SK-N-SH (cell line): Measurements from ENCODE around the gene NOTCH2. TPM values are rescaled to one million over a fixed set of nuclear protein-coding genes. Genes with fewer than 3 reads are reported as not detected.

ENCODE experiments used
- CTCF ChIA-PET: fragments of 300-600, 350-600 bp; formaldehyde crosslinking; extraction: SDS; loops from one replicate; lab custom pipeline; 2021; lab: Yijun Ruan, JAX
- POLR2A ChIA-PET: fragments of 350-600 bp; sonication (Branson Sonifier 250); formaldehyde crosslinking; extraction: SDS; loops from one replicate; lab custom pipeline; 2020; ENCODE audit warnings: antibody characterized with exemption, inconsistent platforms; lab: Yijun Ruan, JAX
- DNase-seq: peaks from one replicate; pipeline ENCODE4 v3.0.0; 2012
- H2AFZ ChIP-seq: fragments of 200-600 bp; sonication (generic); 2 replicates; pipeline ENCODE4 v1.8.1; 2016; ENCODE audit warnings: antibody characterized with exemption, mild to moderate bottlenecking, low read depth
- H3F3A ChIP-seq: fragments of 200-600 bp; sonication (generic); replicated peaks from 2 replicates; pipeline ENCODE3; 2016; ENCODE audit warnings: antibody characterized with exemption, mild to moderate bottlenecking; ENCODE audit not compliant: insufficient read depth
- H3K27ac ChIP-seq, 2 experiments: fragments of 200-500 bp in 1 of 2; fragments of 200-600 bp in 1 of 2; sonication (Bioruptor generic) in 1 of 2; sonication (generic), shearing (Covaris generic) in 1 of 2; 2 replicates each; pipeline versions ENCODE4 v1.5.1 to v1.6.1; 2014 to 2016; ENCODE audit warnings: low read depth in 2 of 2, inconsistent platforms in 1 of 2, low read length in 1 of 2, mild to moderate bottlenecking in 1 of 2, mixed read lengths in 1 of 2
- H3K27me3 ChIP-seq: fragments of 200-600 bp; sonication (generic), shearing (Covaris generic); 2 replicates; pipeline ENCODE4 v1.6.1; 2016; ENCODE audit warnings: mixed run types; ENCODE audit not compliant: insufficient read depth
- H3K36me3 ChIP-seq, 2 experiments: fragments of 200-500 bp in 1 of 2; fragments of 200-600 bp in 1 of 2; sonication (Bioruptor generic) in 1 of 2; sonication (generic) in 1 of 2; replicated peaks in 1 of 2; 2 replicates each; pipeline versions ENCODE3 to v1.5.1; 2014 to 2016; ENCODE audit warnings: low read length in 1 of 2, mild to moderate bottlenecking in 1 of 2; ENCODE audit not compliant: insufficient read depth in 2 of 2, control insufficient read depth in 1 of 2
- H3K4me1 ChIP-seq, 2 experiments: fragments of 200-500 bp in 1 of 2; fragments of 200-600 bp in 1 of 2; sonication (Bioruptor generic) in 1 of 2; sonication (generic), shearing (Covaris generic) in 1 of 2; 2 replicates each; pipeline versions ENCODE4 v1.5.1 to v1.6.1; 2014 to 2016; ENCODE audit warnings: low read depth in 1 of 2, low read length in 1 of 2, mixed run types in 1 of 2; ENCODE audit not compliant: insufficient read depth in 2 of 2, control insufficient read depth in 1 of 2
- H3K4me2 ChIP-seq: fragments of 200-600 bp; sonication (generic), shearing (Covaris generic); 2 replicates; pipeline ENCODE4 v1.6.1; 2017; ENCODE audit warnings: mixed run types
- H3K4me3 ChIP-seq, 2 experiments: fragments of 200-500 bp in 1 of 2; fragments of 200-600 bp in 1 of 2; sonication (Bioruptor generic) in 1 of 2; sonication (generic), shearing (Covaris generic) in 1 of 2; 2 replicates each; pipeline versions ENCODE4 v1.5.1 to v1.8.1; 2014 to 2016; ENCODE audit warnings: low read depth in 2 of 2, inconsistent platforms in 1 of 2, low read length in 1 of 2, mild to moderate bottlenecking in 1 of 2, mixed read lengths in 1 of 2, moderate library complexity in 1 of 2
- H3K79me2 ChIP-seq: fragments of 200-600 bp; sonication (generic); 2 replicates; pipeline ENCODE4 v1.8.1; 2017; ENCODE audit warnings: mild to moderate bottlenecking; ENCODE audit not compliant: insufficient read depth
- H3K9ac ChIP-seq: fragments of 200-600 bp; sonication (generic); 2 replicates; pipeline ENCODE4 v1.6.1; 2017; ENCODE audit warnings: mixed run types
- H3K9me2 ChIP-seq: fragments of 200-600 bp; sonication (generic); 2 replicates; pipeline ENCODE4 v1.6.1; 2017; ENCODE audit warnings: mixed run types
- H3K9me3 ChIP-seq: fragments of 200-600 bp; sonication (generic); 2 replicates; pipeline ENCODE4 v1.6.1; 2017; ENCODE audit warnings: mixed run types, mild to moderate bottlenecking, moderate library complexity
- H4K20me1 ChIP-seq: fragments of 200-600 bp; sonication (generic); 2 replicates; pipeline ENCODE4 v1.6.1; 2017; ENCODE audit warnings: mild to moderate bottlenecking, mixed run types; ENCODE audit not compliant: insufficient read depth
- EZH2phosphoT487 ChIP-seq: fragments of 200-600 bp; sonication (generic); IDR thresholded peaks from 2 replicates; pipeline ENCODE4 v1.6.1; 2017; ENCODE audit warnings: low read depth, mixed run types, mild to moderate bottlenecking, antibody characterized with exemption, moderate library complexity, borderline replicate concordance
- RCOR1 ChIP-seq: fragments of 150-350 bp; IDR thresholded peaks from 2 replicates; pipeline ENCODE4 v1.6.1; 2017; ENCODE audit warnings: antibody characterized with exemption, low read length
- RXRA ChIP-seq: IDR thresholded peaks from 2 replicates; pipeline ENCODE4 v1.4.0; 2012; ENCODE audit warnings: low read depth, mild to moderate bottlenecking, borderline replicate concordance
- SIN3A ChIP-seq: IDR thresholded peaks from 2 replicates; pipeline ENCODE4 v1.6.1; 2012; ENCODE audit warnings: low read depth, mild to moderate bottlenecking, low read length, moderate library complexity, borderline replicate concordance
- SMC3 ChIP-seq: IDR thresholded peaks from 2 replicates; pipeline ENCODE4 v1.6.1; 2012; ENCODE audit warnings: low read depth, low read length, improper control_type of control experiment
- WGBS: methylation state at CpG from one replicate; pipeline ENCODE4 v1.1.6; 2017; ENCODE audit warnings: low lambda C conversion rate; 5-methylcytosine and 5-hydroxymethylcytosine counted together
- polyA plus RNA-seq, 3 experiments: library from polyadenylated mRNA; depleted of rRNA; stranded (reverse); fragments of >200 nt; gene quantifications; 2 replicates each; pipeline ENCODE4 v1.2.3, GENCODE V29; 2012
- TF ChIP-seq, protein P1 (sequence below): fragments of 150-350 bp; IDR thresholded peaks from 2 replicates; pipeline ENCODE4 v1.6.1; 2017; ENCODE audit warnings: antibody characterized with exemption, low read length, low read depth, borderline replicate concordance
- TF ChIP-seq, protein P2 (sequence below): IDR thresholded peaks from 2 replicates; pipeline ENCODE4; 2012
- TF ChIP-seq, protein P3 (sequence below): IDR thresholded peaks from 2 replicates; pipeline ENCODE4 v1.4.0; 2012; ENCODE audit warnings: low read depth, borderline replicate concordance

The NOTCH2 gene
- polyA plus RNA-seq, 1 of the 3 experiments (the other 2 are of a cell fraction) = 23.0 TPM

DNA sequence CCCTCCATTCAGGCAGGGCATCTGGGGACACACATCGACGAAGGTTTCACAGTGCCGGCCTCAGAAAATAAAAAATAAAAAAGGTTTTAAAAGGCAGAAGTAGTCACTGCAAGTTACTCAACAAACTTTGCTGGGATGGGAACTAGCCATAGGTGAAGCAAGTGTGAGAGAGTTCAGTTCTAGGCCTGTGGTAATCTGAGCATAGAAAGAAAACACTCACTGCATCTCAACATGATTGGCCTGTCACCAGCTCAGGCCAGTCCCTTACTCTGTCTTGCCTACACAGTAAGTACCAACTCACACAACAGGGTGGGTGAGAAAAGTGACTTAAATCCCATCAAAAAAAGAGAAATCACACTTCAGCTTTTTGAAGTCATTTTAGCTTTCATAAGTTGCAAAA, 142.9 kb downstream of the NOTCH2 start:
- Histone ChIP-seq H3K27me3 (no peaks in the 10 kb centered on the region), H3F3A (no peaks in the 10 kb centered on the region), H3K9ac (no peak overlapping the region), H3K4me1 (no peaks in the 10 kb centered on the region), H3K4me3 (no peak overlapping the region), H3K36me3 (peaks cover 81 to 83% of the 10 kb centered on the region in 2 experiments), H2AFZ (no peak overlapping the region), H3K4me2 (no peak overlapping the region), H3K27ac (no peak overlapping the region), H4K20me1 (no peaks in the 10 kb centered on the region), H3K9me2 (no peaks in the 10 kb centered on the region), H3K79me2 (no peaks in the 10 kb centered on the region; the same call in 1 of the 2 replicates), H3K9me3 (no peaks in the 10 kb centered on the region)
- WGBS = 90% methylated on average over 3 of the region's 3 CpGs
- DNase-seq = no peak
- POLR2A ChIA-PET = no interaction called here
- CTCF ChIA-PET = interaction anchor here (1.1 to 5.2 kb wide), 2 partner anchors 22 to 41 kb away, joined by 3 to 29 read pairs; no protein-coding TSS in a partner anchor
- no peak for TF ChIP-seq RCOR1
- no peak for TF ChIP-seq RXRA
- TF ChIP-seq EZH2phosphoT487 = no peak

DNA sequence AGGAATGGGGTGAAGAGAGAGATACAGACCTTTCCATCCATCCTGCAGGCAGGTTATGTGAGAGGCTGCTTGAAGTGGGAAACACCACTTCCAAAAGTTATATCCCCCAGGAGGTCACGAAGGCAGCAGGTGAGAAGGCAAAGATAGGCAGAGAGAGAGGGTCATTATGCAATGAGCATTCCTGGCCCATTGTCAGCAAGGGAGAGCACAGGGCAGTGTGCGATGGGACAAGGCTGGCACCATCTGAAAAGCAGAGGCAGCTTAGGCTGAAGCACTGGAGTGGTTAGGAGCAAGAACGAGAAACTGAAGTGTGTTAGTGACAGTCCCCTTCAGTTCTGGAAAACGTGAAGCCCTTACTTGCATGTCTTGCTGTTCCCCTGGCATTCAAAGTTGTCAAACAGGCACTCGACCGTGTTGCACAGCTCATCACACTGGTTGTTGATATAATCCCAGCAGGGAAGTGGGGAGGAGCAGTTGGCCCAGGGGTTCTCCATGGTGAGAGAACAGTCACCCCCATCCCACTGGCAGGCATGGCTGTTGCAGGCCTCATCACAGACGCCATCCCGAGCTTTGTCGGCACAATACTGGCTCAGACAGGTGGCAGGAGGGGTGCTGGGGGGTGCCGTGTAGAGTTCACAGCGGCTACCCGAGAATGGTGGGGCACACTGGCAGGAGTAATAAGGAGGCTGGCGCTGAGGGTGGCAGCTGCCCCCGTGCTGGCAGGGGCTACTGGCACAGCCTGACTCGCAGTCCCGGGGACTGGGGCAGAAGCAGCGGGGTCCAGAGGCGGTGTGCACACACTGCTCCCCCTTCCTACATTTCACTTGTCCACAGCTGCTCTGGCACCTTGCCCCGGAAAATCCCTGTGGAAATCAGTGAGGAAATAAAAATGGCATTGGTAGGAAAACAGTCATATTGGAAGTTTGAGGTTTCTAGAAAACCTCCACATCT, 144.2 kb downstream of the NOTCH2 start:
- DNase-seq = no peak
- WGBS = 92% methylated on average over 17 of the region's 19 CpGs
- POLR2A ChIA-PET = no interaction called here
- Histone ChIP-seq H4K20me1 (no peaks in the 10 kb centered on the region), H3K27me3 (no peaks in the 10 kb centered on the region), H3K9ac (no peak overlapping the region), H3K36me3 (peaks cover 88 to 92% of the 10 kb centered on the region in 2 experiments), H3K9me2 (no peaks in the 10 kb centered on the region), H2AFZ (no peak overlapping the region), H3K27ac (no peak overlapping the region), H3F3A (no peaks in the 10 kb centered on the region), H3K4me3 (no peak overlapping the region), H3K79me2 (no peaks in the 10 kb centered on the region), H3K9me3 (no peaks in the 10 kb centered on the region), H3K4me1 (no peaks in the 10 kb centered on the region), H3K4me2 (no peak overlapping the region)
- CTCF ChIA-PET = interaction anchor here (0.8 to 5.2 kb wide), 3 partner anchors 18 to 28 kb away, joined by 3 to 29 read pairs (median 4); no protein-coding TSS in a partner anchor
- TF ChIP-seq SIN3A = no peak

DNA sequence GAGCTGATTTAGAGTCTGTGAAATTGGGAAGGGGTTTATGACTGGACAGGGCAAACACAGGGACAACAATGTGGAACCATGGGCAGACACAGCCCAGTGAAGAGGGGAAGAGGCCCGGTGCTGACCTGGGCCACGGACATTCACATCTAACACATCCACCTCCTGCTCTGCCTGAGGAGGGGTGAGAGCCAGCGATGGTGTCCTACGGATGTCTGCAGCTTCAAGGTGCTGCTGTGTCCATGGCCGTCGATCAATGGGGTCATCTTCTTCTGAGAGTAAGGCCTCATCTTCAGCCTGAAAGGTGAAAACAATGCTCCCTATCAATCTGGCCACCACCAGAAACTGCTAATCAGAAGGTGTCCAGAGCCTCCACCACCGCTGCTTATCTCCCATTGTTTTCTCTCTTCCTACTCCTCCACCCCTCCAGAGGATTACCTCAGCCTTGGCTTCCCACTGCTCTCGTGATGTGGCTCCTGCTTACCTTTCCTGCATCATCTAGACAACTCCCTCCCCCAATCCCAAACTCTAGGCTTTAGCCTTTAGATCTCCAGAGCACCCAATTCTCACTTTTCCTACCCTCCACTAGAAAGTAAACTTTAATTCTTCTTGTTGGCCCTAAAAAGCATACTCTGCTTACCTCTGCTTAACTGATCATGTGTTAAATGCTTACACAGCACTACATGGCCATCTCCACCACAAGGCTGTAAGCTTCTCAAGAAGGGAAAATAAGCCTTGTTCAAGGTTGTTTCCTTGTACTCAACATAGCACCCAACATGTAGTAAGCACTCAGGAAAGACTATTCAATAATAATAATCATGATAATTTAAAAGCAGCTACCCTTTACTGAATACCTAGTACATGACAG, 149.1 kb downstream of the NOTCH2 start:
- H3K9me2 ChIP-seq = no peaks in the 10 kb centered on the region
- no peaks in the 10 kb centered on the region for H3K79me2 ChIP-seq
- TF ChIP-seq, protein P1, sequence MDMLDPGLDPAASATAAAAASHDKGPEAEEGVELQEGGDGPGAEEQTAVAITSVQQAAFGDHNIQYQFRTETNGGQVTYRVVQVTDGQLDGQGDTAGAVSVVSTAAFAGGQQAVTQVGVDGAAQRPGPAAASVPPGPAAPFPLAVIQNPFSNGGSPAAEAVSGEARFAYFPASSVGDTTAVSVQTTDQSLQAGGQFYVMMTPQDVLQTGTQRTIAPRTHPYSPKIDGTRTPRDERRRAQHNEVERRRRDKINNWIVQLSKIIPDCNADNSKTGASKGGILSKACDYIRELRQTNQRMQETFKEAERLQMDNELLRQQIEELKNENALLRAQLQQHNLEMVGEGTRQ = no peak
- TF ChIP-seq SMC3 = no peak
- TF ChIP-seq, protein P2, sequence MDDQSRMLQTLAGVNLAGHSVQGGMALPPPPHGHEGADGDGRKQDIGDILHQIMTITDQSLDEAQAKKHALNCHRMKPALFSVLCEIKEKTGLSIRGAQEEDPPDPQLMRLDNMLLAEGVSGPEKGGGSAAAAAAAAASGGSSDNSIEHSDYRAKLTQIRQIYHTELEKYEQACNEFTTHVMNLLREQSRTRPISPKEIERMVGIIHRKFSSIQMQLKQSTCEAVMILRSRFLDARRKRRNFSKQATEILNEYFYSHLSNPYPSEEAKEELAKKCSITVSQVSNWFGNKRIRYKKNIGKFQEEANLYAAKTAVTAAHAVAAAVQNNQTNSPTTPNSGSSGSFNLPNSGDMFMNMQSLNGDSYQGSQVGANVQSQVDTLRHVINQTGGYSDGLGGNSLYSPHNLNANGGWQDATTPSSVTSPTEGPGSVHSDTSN = no peak
- TF ChIP-seq, protein P3, sequence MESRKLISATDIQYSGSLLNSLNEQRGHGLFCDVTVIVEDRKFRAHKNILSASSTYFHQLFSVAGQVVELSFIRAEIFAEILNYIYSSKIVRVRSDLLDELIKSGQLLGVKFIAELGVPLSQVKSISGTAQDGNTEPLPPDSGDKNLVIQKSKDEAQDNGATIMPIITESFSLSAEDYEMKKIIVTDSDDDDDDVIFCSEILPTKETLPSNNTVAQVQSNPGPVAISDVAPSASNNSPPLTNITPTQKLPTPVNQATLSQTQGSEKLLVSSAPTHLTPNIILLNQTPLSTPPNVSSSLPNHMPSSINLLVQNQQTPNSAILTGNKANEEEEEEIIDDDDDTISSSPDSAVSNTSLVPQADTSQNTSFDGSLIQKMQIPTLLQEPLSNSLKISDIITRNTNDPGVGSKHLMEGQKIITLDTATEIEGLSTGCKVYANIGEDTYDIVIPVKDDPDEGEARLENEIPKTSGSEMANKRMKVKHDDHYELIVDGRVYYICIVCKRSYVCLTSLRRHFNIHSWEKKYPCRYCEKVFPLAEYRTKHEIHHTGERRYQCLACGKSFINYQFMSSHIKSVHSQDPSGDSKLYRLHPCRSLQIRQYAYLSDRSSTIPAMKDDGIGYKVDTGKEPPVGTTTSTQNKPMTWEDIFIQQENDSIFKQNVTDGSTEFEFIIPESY = no peak
- TF ChIP-seq, all 33 proteins: peak for 0
- Histone ChIP-seq H4K20me1 (no peaks in the 10 kb centered on the region), H3K27me3 (no peaks in the 10 kb centered on the region), H3K4me3 (no peak overlapping the region), H3F3A (no peaks in the 10 kb centered on the region), H3K9ac (no peak overlapping the region), H3K9me3 (no peaks in the 10 kb centered on the region), H3K27ac (no peak overlapping the region), H3K4me2 (no peak overlapping the region), H2AFZ (no peak overlapping the region), H3K4me1 (no peaks in the 10 kb centered on the region), H3K36me3 (peaks cover 91 to 96% of the 10 kb centered on the region in 2 experiments)
- POLR2A ChIA-PET = no interaction called here
- no peak for DNase-seq
- 84% methylated on average over 6 of the region's 8 CpGs for WGBS
- CTCF ChIA-PET = interaction anchor here (0.6 to 2.1 kb wide), 3 partner anchors 23 to 111 kb away, joined by 3 to 8 read pairs (median 3); no protein-coding TSS in a partner anchor
